Cardiac muscle cell (in vitro differentiated cells and primary cell): ENCODE measurements around the gene BDKRB2. TPM values are rescaled to one million over a fixed set of nuclear protein-coding genes. Genes with fewer than 3 reads are reported as not detected.

Experiments used
- DNase-seq, 2 donors: peaks; one replicate each; pipeline versions ENCODE4 v3.0.0 to v3.0.0-alpha.2; 2010 to 2017; ENCODE audit warnings: low read depth in 1 of 2, low spot score in 1 of 2
- H3K27ac ChIP-seq: fragments of 200-600 bp; sonication (generic); 2 replicates; pipeline ENCODE4 v1.5.1; 2016
- H3K27me3 ChIP-seq: fragments of 200-600 bp; sonication (generic); 2 replicates; pipeline ENCODE4 v1.6.0; 2016; ENCODE audit warnings: control low read depth
- H3K36me3 ChIP-seq: fragments of 200-600 bp; sonication (generic); 2 replicates; pipeline ENCODE4 v1.5.1; 2016; ENCODE audit warnings: control low read depth
- H3K4me1 ChIP-seq: fragments of 200-600 bp; sonication (generic); 2 replicates; pipeline ENCODE4 v1.8.1; 2017; ENCODE audit warnings: low read depth, mild to moderate bottlenecking, mixed run types
- H3K4me3 ChIP-seq: fragments of 200-600 bp; sonication (generic); 2 replicates; pipeline ENCODE4 v1.5.1; 2016; ENCODE audit warnings: mild to moderate bottlenecking
- H3K9me3 ChIP-seq: fragments of 200-600 bp; sonication (generic); 2 replicates; pipeline ENCODE4 v1.5.1; 2017; ENCODE audit warnings: low read depth, mild to moderate bottlenecking, control low read depth
- CTCF ChIP-seq: IDR thresholded peaks from 2 replicates; pipeline ENCODE4 v1.5.1; 2012; ENCODE audit warnings: low read depth, mild to moderate bottlenecking, low read length
- polyA plus RNA-seq: library from polyadenylated mRNA; unstranded; fragments of >200 nt; fragmentation: Nextera tagmentation; extraction: Ambion mirVana; gene quantifications from 2 replicates; pipeline ENCODE4 v1.2.1, GENCODE V29; 2016
- total RNA-seq: library from RNA; depleted of rRNA; stranded (reverse); fragments of >200 nt; gene quantifications from 2 replicates; pipeline ENCODE4 v1.2.3, GENCODE V29; 2016

Gene BDKRB2
- total and polyA plus RNA-seq, 2 experiments from 2014 or later, result 0.45 TPM; not detected in 1

- Histone ChIP-seq H3K4me3 (no peak overlapping the region), H3K27me3 (no peaks in the 10 kb centered on the region), H3K27ac (no peak overlapping the region), H3K36me3 (no peaks in the 10 kb centered on the region), H3K9me3 (no peaks in the 10 kb centered on the region), H3K4me1 (peaks cover 4% of the 10 kb centered on the region)
- DNase-seq, result no peak
- TF ChIP-seq CTCF, result no peak
Measured at GRCh38 chr14:96201157-96201556, 3.5 kb upstream of the BDKRB2 start.

GRCh38 chr14:96201965-96202364, 2.7 kb upstream of the BDKRB2 start:
- TF ChIP-seq CTCF, result no peak
- no peaks in the 10 kb centered on the region for H3K27me3 ChIP-seq
- no peak overlapping the region for H3K4me3 ChIP-seq
- no peaks in the 10 kb centered on the region for H3K9me3 ChIP-seq
- H3K4me1 ChIP-seq, result peaks cover 4% of the 10 kb centered on the region
- H3K36me3 ChIP-seq, result no peaks in the 10 kb centered on the region
- no peak for DNase-seq
- no peak overlapping the region for H3K27ac ChIP-seq

- Histone ChIP-seq H3K9me3 (no peaks in the 10 kb centered on the region), H3K36me3 (no peaks in the 10 kb centered on the region), H3K4me1 (peaks cover 4% of the 10 kb centered on the region), H3K27me3 (no peaks in the 10 kb centered on the region), H3K4me3 (no peak overlapping the region), H3K27ac (no peak overlapping the region)
- DNase-seq, result no peak
- TF ChIP-seq CTCF, result no peak
Measured at GRCh38 chr14:96202441-96203094, 2.1 kb upstream of the BDKRB2 start.

- no peak for TF ChIP-seq CTCF
- Histone ChIP-seq H3K36me3 (no peaks in the 10 kb centered on the region), H3K27me3 (no peaks in the 10 kb centered on the region), H3K4me3 (no peak overlapping the region), H3K27ac (no peak overlapping the region), H3K4me1 (peaks cover 4% of the 10 kb centered on the region), H3K9me3 (no peaks in the 10 kb centered on the region)
- no peak for DNase-seq
Measured at GRCh38 chr14:96203116-96203515, 1.5 kb upstream of the BDKRB2 start.

- H3K36me3 ChIP-seq, result no peaks in the 10 kb centered on the region
- peaks cover 4% of the 10 kb centered on the region for H3K4me1 ChIP-seq
- no peaks in the 10 kb centered on the region for H3K9me3 ChIP-seq
- TF ChIP-seq CTCF, result no peak
- no peak overlapping the region for H3K27ac ChIP-seq
- no peak overlapping the region for H3K4me3 ChIP-seq
- no peaks in the 10 kb centered on the region for H3K27me3 ChIP-seq
- DNase-seq, result no peak
Measured at GRCh38 chr14:96203635-96204034, 1.0 kb upstream of the BDKRB2 start.
